K562 (cell line): Measurements from ENCODE around the gene UCKL1. TPM values are rescaled to one million over a fixed set of nuclear protein-coding genes. Genes with fewer than 3 reads are reported as not detected.

Source experiments
- CEBPB ChIP-seq: fragments of 450-650 bp; IDR thresholded peaks from 2 replicates; pipeline ENCODE4 v1.6.1; 2016; ENCODE audit warnings: missing genetic modification characterization, missing compliant biosample characterization
- CTCFL ChIP-seq: IDR thresholded peaks from 2 replicates; pipeline ENCODE4 v1.6.1; 2011; ENCODE audit warnings: borderline replicate concordance, low read depth, mild to moderate bottlenecking, moderate library complexity, low read length; ENCODE audit not compliant: insufficient read depth, poor library complexity, severe bottlenecking
- E4F1 ChIP-seq: fragments of 250-450 bp; sonication (Bioruptor Pico); IDR thresholded peaks from 2 replicates; pipeline ENCODE4 v1.5.0; 2021; ENCODE audit warnings: mild to moderate bottlenecking, borderline replicate concordance
- HSF4 ChIP-seq: fragments of 250-450 bp; sonication (Bioruptor Pico); IDR thresholded peaks from 2 replicates; pipeline ENCODE4 v2.1.2; 2022; ENCODE audit warnings: mild to moderate bottlenecking, moderate library complexity, borderline replicate concordance
- RFX5 ChIP-seq: IDR thresholded peaks from 2 replicates; pipeline ENCODE4 v1.6.1; 2011; ENCODE audit warnings: low read depth, mild to moderate bottlenecking, improper control_type of control experiment, low read length
- SP1 ChIP-seq: sonication (generic); formaldehyde crosslinking; IDR thresholded peaks from 2 replicates; pipeline ENCODE4 v1.8.1; 2022; ENCODE audit warnings: mild to moderate bottlenecking, missing genetic modification reagents
- TBL1XR1 ChIP-seq, 2 experiments: IDR thresholded peaks; 2 replicates each; pipeline ENCODE4 v1.6.1; 2012; ENCODE audit warnings: improper control_type of control experiment in 2 of 2, low read length in 2 of 2, mild to moderate bottlenecking in 1 of 2
- TFAP4 ChIP-seq: sonication (generic); formaldehyde crosslinking; IDR thresholded peaks from 2 replicates; pipeline ENCODE4 v1.8.0; 2022; ENCODE audit warnings: missing genetic modification reagents, mild to moderate bottlenecking, moderate library complexity, borderline replicate concordance
- ZNF232 ChIP-seq: sonication (generic); formaldehyde crosslinking; IDR thresholded peaks from 2 replicates; pipeline ENCODE4 v1.8.0; 2022; ENCODE audit warnings: mild to moderate bottlenecking, missing genetic modification reagents
- ZNF766 ChIP-seq: fragments of 200-800 bp; sonication (Bioruptor generic); conservative IDR thresholded peaks from 2 replicates; pipeline ENCODE4 v1.6.1; 2016; ENCODE audit warnings: missing genetic modification characterization, missing compliant biosample characterization
- polyA plus RNA-seq, 8 experiments: library from polyadenylated mRNA; depleted of rRNA in 4 of 8; stranded (reverse) in 5 of 8; unstranded in 3 of 8; fragments of >200 nt; fragmentation: Nextera tagmentation in 2 of 8; fragmentation: Illumina TruSeq in 1 of 8; extraction: Ambion mirVana in 2 of 8; extraction: Trizol in 1 of 8; gene quantifications; 2 replicates each; pipeline versions ENCODE4 v1.2.1 to v1.2.3, GENCODE V29; 2011 to 2014; ENCODE audit warnings: inconsistent platforms in 1 of 8, missing spikeins in 1 of 8
- total RNA-seq, 7 experiments: library from RNA; depleted of rRNA in 6 of 7; stranded (reverse); fragments of >200 nt in 6 of 7; fragmentation: Illumina TruSeq in 2 of 7; extraction: Trizol in 2 of 7; gene quantifications; 2 replicates each; pipeline versions ENCODE4 v1.2.1 to v1.2.3, GENCODE V29; 2011 to 2021; ENCODE audit warnings: low replicate concordance in 1 of 7
- TF ChIP-seq, protein P1 (sequence below): sonication (generic); formaldehyde crosslinking; IDR thresholded peaks from 2 replicates; pipeline ENCODE4 v1.8.0; 2022; ENCODE audit warnings: mild to moderate bottlenecking, missing genetic modification reagents
- TF ChIP-seq, protein P2 (sequence below): sonication (generic); IDR thresholded peaks from 2 replicates; pipeline ENCODE4 v1.6.1; 2016
- TF ChIP-seq, protein P3 (sequence below), 2 experiments: fragments of 450-650 bp in 1 of 2; sonication (generic) in 1 of 2; formaldehyde crosslinking; conservative IDR thresholded peaks; 2 replicates each; pipeline versions ENCODE4 v1.4.0 to v1.8.1; 2020 to 2022; ENCODE audit warnings: mild to moderate bottlenecking in 1 of 2, missing genetic modification reagents in 1 of 2

UCKL1 gene
- total and polyA plus RNA-seq, 9 of the 15 experiments (the other 6 are each of a cell fraction or from before 2014, with no cell fraction given), result 3.1 to 52.8 (median 24.2) TPM

DNA sequence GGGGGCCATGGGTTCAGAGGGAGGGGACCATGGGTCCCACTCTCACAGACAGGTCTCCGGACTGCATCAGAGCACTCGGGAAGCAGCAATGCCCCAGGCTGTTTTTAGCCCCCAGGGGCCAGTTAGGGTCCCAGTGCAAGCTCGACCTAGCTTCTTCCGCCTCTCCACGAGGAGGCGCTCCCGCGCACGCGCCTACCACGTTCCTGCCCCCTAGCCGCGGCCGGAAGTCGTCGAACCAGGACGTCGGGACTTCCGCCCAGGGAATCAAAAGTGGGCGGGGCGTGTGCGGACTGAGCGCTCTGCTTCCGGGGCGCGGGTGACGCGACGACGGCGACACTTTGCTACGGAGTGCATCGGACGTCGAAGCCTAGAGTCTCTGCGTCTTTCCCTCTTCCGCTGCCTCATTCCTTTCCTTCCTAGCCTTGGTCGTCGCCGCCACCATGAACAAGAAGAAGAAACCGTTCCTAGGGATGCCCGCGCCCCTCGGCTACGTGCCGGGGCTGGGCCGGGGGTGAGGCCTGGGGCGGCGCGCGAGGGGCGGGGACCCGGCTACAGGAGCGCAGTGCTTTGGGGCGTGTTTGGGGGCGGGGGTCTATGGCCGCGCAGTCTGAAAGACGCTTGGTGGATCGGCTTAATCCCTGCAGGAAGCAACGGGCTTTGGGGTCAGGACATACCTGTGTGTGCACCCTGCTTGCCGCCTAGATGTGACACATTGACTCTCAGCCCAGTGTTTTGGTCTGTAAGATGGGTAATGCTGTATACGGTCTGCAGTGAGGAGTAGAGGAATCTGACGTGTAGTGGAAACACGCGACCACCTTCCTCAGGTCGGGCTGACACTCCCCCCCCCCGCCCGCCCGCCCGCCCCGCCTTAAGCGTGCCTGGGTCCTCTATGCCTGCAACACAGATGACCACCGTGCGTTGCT is 24.9 kb upstream of the UCKL1 start, which contains the start of gene PRPF6 (continued):
- TF ChIP-seq, protein P1, sequence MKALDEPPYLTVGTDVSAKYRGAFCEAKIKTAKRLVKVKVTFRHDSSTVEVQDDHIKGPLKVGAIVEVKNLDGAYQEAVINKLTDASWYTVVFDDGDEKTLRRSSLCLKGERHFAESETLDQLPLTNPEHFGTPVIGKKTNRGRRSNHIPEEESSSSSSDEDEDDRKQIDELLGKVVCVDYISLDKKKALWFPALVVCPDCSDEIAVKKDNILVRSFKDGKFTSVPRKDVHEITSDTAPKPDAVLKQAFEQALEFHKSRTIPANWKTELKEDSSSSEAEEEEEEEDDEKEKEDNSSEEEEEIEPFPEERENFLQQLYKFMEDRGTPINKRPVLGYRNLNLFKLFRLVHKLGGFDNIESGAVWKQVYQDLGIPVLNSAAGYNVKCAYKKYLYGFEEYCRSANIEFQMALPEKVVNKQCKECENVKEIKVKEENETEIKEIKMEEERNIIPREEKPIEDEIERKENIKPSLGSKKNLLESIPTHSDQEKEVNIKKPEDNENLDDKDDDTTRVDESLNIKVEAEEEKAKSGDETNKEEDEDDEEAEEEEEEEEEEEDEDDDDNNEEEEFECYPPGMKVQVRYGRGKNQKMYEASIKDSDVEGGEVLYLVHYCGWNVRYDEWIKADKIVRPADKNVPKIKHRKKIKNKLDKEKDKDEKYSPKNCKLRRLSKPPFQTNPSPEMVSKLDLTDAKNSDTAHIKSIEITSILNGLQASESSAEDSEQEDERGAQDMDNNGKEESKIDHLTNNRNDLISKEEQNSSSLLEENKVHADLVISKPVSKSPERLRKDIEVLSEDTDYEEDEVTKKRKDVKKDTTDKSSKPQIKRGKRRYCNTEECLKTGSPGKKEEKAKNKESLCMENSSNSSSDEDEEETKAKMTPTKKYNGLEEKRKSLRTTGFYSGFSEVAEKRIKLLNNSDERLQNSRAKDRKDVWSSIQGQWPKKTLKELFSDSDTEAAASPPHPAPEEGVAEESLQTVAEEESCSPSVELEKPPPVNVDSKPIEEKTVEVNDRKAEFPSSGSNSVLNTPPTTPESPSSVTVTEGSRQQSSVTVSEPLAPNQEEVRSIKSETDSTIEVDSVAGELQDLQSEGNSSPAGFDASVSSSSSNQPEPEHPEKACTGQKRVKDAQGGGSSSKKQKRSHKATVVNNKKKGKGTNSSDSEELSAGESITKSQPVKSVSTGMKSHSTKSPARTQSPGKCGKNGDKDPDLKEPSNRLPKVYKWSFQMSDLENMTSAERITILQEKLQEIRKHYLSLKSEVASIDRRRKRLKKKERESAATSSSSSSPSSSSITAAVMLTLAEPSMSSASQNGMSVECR, result peak; percentile 85
- TF ChIP-seq ZNF766 (CRISPR knock-in tag), result peak; percentile 46; the same call in 1 of the 2 replicates
- TF ChIP-seq CEBPB (tag), result no peak
- no peak for TF ChIP-seq RFX5
- no peak for TF ChIP-seq E4F1 (CRISPR knock-in tag)
- no peak for TF ChIP-seq ZNF232 (CRISPR knock-in tag)
- TF ChIP-seq TFAP4 (CRISPR knock-in tag), result peak; percentile 89
- TF ChIP-seq, protein P2, sequence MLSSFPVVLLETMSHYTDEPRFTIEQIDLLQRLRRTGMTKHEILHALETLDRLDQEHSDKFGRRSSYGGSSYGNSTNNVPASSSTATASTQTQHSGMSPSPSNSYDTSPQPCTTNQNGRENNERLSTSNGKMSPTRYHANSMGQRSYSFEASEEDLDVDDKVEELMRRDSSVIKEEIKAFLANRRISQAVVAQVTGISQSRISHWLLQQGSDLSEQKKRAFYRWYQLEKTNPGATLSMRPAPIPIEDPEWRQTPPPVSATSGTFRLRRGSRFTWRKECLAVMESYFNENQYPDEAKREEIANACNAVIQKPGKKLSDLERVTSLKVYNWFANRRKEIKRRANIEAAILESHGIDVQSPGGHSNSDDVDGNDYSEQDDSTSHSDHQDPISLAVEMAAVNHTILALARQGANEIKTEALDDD, result no peak
- peak; percentile 100 for TF ChIP-seq CTCFL
- TF ChIP-seq HSF4 (CRISPR knock-in tag), result no peak
- TF ChIP-seq, protein P3, sequence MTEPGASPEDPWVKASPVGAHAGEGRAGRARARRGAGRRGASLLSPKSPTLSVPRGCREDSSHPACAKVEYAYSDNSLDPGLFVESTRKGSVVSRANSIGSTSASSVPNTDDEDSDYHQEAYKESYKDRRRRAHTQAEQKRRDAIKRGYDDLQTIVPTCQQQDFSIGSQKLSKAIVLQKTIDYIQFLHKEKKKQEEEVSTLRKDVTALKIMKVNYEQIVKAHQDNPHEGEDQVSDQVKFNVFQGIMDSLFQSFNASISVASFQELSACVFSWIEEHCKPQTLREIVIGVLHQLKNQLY (CRISPR knock-in tag; conservative IDR thresholded peaks at IDR 0.05), result no peak
- peak; percentile 99 for TF ChIP-seq SP1 (CRISPR knock-in tag)
- peak in 1 of 2 experiments; percentile 86; a peak in 2 of 4 replicates for TF ChIP-seq TBL1XR1 (IDR thresholded peaks at IDR 0.05; ENCODE audit: low read length in 2 of 2)
